HG03575 (cell line): ENCODE measurements around the gene KRT17.
"Not testable (repeated sequence)": the region's sequence is repeated elsewhere in the genome, so short reads cannot be mapped to it uniquely, and the experiment has no call there.

Experiments
- ATAC-seq: cut with Tn5 transposase; IDR thresholded peaks from one replicate; pipeline ENCODE4 v1.9.1; 2021; ENCODE audit not compliant: unreplicated experiment, insufficient number of reproducible peaks, low FRiP score; ENCODE audit errors: extremely low read depth

Gene KRT17

DNA sequence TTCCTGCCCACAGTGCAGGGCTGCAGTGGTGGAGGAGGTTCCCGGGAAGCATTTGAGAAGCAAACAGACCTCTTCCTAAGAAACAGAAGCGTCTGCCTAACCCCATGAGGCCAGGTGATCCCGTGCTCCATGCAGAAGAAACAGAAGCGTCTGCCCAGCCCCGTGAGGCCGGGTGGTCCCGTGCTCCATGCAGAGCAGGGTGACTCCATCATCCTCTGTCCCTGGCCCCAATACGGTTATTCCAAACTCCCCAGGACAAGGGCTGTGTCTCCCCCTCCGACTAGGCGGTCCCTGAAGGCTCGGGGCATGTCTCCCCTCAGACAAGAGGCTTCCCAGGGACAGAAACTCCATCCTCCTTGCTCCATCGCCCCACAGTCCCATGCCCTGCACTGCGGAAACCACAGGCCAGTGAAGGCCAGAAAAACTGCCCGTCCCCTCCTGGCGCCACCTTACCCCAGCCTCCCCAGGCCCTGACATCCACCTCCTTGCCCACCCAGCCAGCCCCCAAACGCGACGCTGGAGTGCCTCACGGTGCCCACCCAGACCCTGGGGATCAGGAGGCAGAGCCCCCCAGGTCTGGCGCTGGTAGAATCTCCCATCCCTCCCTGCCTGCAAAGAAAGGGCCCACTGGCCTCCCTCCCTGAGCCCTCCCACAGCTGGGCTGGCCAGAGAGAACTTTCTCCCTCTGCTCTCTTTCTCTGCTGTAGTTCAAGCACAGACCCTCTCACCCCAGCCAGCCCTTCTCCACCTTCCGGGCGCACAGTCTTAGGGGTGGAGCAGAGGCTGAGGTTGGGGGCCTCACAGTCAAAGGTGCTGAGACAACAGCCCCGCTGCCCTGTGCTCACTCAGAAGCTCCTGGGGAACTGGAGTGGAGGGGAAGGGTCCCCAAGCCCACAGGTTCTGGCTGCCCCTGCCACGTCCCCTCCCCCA lies 30.6 kb upstream of the KRT17 start:
- ATAC-seq: no peak

DNA sequence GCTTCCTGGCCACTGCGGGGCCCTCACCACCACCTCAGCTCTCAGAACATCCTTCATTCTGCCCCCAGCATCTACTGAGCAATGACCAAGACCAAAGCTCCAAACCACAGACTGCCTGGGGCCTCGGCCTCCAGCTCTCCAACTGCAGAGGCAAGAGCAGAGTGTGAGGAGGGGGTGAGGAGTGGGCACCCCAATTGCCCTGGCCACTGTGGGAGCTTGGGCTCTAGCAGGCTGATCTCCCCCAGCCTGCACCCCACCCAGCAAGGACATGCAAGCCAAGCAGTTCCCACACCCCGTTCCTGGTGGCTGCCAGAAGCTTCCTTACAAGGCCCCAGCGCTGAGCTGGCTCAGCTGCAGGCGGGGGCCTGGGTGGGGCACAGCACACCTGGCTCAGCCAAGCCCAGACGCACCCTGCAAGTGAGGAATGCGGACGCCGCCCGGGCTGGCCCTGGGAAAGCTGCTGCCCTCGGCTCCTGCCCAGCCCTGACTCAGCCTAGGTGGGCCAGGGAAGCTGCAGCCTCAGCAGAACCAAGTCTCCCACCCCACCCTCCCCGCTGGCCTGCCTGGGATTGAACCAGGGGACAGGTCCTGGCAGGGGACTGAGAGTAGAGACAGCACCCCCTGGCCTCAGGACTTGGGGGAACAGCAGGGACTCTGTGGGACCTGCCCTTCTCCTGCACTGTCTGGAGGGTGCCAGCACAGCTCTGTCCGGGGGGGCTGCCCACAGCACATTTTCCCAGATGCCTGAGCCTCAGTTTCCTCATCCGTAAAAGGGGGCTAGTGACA lies 29.7 kb upstream of the KRT17 start:
- ATAC-seq: no peak

DNA sequence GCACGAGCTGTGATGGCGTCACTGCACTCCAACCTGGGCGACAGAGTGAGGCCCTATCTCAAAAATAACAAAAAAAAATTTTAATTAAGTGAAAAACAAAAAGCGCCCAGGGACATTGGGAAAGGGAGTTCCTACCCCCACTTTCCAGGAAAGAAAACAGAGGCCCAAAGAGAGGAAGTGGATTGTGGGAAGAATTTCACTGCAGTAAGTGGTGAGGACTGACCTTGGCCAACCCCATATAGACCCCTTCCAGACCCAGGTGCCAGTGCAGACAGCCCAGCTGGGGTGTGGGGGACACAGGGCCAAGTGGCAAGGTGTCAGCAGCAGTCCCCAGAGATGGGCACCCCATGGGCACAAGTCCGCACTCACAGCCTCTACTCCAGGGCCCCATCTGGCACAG lies 29.0 kb upstream of the KRT17 start:
- ATAC-seq: no peak

DNA sequence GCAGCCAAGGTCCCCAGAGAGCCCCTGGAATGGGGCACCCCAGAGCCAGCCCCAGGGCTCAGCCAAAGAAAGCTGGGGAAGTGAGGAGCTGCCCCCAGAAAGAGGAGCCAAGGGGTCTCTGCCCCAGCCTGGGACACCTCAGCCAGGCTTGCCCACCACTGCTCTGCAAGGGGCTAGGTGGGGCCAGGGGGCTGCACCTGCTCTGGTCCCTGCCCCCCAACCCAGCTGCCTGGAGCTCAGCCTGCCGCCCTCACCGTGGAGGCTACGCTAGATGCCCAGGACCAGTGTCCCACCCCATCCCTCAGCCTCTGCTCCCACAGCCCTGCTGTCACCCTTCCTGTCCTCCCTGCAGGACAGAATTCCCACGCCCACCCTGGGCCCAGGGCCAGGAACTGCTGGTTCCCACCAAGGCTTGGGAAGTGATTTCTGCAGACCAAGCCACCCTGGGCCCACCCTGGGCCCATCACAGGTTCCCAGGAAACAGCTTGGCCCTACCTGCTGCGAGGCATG lies 28.1 kb upstream of the KRT17 start:
- ATAC-seq: no peak

DNA sequence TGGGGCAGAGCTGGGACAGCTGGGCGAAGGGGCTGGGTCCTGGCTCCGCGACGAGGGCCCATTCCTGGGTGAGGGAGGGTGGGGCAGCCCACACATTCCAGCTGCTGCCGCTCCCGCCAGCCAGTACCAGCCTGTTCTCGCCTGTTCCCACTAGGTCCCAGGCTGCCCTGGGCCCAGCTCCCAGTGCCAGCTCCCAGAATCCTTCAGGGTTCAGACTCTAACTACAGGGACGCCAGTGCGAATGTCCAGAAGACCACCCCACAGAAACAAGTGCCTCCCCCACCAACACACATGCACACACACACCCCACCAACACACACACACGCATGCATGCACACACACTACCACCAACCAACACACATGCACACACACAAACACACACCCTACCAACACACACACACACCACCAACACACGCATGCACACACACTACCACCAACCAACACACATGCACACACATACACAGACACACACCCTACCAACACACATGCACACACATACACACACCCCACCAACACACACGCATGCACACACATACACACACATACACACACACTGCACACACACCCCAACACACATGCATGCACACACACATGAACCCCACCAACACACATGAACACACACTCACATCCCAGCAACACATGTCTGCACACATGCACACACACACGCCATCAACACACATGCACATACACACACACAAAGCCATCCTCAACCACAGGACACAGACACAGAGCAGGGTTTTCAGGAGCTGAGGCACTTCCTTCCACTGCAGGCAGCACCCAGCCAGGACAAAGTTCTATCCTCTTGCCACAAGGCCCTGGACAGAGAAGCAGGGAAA lies 27.5 kb upstream of the KRT17 start:
- no peak for ATAC-seq

DNA sequence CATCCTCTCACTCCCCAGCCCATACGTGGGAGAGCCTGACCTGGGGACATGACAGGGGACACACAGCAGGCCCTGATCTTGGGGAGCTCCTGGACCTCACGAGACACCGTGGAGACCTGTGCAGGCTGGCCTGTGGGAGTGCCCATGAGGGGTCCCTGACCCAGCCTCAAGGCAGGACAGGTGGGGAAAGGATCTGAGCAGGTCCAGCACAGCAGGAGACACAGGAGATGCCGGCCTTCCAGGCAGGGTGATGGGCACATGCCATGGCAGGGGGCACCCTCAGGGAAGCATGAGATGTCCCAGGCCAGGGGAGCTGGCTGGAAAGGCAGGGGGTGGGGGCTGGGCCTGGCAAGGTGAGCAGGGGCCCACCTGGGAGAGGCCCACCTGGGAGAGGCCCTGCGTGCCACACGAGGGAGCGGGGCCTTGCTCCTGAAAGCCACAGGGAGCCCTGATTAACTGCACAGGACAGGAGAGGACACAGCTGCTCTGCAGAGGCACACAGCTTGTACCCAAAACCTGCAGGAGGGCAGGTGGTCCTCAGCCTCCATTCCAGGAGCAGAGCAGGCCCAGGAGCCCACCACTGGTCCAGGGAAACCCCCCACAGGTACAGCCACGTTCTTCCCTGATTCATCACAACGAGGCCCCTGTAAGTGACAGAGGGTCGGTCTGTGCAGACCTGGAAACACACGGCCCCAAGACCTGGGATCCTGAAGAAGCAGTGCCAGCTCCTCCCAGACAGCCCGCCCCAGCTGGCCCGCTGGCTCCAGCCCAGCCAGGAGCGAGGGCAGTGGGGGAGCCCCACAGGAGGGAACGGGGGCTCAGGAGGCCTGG lies 26.6 kb upstream of the KRT17 start:
- no peak for ATAC-seq

DNA sequence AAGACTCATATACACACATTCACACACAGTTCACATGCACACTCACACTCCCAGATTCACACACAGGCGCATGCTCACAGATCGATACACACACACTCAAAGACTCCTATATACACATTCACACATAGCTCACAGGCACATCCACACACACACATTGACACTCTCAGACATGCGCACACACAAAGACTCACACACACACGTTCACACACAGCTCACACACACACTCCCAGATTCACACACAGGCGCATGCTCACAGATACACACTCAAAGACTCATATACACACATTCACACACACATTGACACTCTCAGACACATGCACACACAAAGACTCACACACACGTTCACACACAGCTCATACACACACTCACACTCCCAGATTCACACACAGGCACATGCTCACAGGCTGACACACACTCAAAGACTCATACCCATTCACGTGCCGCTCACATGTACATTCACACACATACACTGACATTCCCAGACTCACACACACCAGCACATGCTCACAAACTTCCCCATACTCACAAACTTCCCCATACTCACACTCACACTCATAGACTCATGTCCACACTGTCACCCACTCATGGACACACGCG lies 25.6 kb upstream of the KRT17 start:
- ATAC-seq: no peak

DNA sequence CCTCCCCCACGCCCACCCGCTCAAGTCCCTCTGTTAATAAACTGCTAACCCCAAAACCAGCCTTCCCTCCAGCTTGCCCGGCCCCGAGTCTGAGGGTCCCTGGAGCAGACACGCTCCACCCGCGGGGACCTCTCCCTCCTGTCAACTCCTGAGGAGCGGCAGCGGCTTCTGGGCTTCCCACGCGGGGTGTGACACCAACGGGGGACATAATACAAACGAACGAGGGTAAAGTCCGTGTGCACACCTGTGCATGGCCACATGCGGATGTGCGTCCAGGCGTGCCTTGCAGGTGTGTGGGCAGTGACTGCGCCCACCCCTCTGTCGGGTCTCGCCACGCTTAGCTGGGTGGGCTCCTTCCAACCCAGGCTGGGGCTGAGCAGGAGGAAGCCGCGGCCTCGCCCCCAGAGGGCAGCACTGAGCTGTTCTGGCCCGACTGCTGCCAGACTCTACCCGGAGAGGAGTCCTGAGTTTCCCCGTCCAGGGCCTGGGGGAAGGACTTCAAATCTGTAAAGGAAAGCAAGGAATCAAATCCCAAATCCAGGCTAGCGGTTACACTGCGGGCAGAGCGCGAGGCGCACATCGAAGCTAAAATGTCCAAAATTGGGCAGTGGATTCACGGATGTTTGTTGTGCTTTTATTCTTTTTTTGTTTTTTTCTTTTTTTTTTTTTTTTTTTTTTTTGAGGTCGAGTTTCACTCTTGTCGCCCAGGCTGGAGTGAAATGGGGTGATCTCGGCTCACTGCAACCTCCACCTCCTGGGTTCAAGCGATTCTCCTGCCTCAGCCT lies 24.2 kb upstream of the KRT17 start:
- ATAC-seq: no peak

DNA sequence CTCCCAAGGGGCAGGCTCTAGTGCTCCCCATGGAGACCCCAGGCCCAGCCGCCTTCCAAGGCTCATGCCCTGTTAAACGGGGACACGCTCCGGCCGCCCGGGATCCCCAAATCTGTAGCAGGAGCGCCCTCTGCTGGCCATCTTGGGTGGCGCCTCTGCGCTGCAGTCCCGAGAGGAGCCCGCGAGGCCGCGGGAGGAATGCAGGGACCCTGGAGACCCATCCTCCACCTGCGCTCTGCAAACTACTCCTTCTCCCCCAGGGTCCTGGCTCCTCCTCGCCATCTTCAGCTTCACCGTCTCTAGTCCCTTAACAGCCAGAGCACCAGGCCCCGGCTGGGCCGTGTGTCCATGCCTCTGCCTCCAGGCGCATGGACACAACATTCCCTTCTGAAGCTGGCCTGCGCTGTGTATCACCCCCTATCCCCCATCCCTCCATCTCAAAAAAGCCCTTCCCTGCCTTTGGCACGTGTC lies 23.6 kb upstream of the KRT17 start:
- no peak for ATAC-seq

DNA sequence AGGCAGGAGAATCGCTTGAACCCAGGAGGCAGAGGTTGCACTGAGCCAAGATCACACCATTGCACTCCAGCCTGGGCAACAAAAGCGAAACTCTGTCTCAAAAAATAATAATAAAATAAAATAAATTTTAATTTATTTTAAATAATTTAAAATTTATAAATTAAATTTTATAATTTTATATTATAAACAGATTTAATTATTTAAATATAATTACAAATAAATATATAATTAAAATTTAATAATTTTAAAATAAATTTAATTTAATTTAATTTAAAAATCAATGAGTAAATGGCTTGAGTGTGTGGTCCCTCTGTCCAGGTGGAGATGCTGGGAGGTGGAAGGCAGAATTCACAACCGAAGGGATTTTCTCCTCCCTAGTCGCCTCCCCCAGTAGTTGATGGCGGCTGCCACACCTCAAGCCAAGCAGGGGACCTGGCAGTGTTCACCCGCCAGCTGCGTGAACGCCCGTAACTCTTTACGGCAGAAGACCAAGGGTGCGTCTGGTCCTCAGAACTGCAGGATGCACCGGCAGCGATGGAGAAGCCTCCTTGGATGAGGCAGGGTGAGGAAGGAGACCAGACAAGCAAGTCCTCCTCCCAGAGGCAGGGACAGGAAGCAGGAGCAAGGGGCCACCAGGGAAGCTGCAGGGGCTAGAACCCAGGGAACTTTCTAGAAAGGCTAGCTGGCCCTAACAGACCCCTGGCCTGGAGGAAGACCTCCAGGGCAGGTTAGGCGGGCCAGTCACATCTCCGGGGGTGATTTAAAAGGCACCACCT lies 22.9 kb upstream of the KRT17 start:
- ATAC-seq: no peak

DNA sequence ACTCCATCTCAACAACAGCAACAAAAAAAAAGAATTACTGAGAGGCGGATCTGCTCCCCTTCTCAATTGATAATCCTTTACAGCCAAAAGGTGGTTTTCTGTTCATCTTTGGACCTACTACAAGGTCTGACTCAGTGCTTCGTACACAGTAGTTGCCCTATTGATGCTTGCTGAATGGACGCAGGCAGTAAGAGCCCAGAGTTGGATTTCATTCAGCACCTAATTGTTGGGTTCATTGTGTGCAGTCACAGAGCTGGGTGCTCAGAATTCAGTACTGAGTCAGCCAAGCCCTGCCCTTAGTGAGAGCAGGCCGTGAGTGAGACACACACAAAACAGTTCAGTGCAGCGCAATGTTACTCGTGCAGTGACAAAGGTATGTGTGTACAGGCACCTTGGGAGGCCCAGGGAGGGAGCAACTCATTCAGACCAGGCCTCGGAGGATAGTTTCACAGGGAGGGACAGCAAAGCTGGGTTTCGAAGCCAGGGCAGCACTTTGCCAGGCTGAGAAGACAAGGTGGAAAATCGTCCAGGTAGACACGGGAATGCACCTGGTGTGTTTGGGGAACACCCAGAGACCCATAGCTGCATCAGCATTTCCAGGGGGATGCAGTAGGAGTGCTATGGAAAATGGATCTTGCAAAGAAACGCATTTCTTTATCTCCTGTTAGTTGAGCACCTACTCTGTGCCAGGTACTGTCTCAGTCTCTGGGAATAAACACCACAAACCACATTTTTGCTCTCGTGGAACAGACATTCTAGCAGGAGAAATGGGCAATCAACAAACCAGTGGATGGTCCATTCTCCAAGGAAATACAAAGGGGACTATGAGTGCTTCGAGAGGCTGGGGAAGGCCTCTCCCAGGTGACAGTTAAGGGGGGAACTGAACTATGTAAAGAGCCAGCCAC lies 18.1 kb upstream of the KRT17 start:
- ATAC-seq: no peak

DNA sequence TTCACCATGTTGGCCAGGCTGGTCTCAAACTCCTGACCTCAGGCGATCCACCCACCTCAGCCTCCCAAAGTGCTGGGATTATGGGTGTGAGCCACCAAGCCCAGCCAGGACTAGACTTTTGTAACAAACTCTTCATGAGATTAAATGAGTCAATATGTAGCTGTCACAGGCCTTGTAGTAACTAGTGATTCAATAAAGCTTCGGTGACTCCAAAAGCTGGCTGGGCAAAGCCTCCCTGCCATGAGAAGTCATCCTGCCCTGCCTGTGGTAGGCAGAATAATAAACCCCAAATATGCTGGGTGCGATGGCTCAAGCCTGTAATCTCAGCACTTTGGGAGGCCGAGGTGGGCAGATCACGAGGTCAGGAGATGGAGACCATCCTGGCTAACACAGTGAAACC lies 16.2 kb upstream of the KRT17 start:
- ATAC-seq: not testable (repeated sequence)

DNA sequence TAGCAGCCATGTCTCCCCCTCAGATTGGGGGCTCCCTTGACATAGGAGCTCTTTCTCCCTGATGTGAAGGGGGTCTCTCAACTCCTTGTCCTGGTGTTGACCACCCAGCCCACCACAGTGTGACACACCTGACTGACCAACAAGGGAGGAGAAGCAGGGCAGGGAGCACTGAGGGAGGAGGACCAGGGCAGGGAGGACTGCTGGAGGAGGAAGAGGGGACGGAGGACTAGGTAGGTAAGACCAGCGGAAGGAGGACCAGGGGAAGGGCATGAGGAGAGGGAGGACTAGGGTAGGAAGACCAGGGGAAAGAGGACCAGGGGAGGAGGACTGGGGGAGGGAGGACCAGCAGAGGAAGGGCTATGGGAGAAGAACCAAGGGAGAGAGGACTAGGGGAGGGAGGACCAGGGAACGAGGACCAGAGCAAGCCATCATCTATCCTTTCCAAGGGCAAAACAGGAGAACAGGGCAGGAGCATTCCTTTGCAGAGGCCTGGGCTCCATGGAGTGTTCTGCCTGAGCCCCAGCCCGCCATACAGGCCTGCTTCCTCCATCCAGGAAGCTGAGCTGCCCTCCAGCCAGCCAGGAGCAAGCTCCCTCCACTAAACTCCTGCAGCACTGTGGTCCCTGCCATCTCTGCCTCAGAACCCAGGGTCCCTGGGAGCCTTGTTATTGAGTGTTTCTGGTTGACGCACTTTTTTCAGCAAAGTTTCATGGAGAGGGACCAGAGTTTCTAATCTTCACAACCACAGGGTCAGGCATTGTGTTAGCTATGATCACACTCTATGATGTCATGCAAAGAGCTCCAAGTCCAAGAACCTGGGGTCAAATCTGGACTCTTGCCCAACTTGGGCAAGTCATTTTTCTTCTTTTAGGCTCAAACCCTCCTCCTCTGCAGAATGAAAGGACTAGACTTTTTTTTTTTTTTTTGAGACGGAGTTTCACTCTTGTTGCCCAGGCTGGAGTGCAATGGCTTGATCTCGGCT lies 15.4 kb upstream of the KRT17 start:
- ATAC-seq: no peak

DNA sequence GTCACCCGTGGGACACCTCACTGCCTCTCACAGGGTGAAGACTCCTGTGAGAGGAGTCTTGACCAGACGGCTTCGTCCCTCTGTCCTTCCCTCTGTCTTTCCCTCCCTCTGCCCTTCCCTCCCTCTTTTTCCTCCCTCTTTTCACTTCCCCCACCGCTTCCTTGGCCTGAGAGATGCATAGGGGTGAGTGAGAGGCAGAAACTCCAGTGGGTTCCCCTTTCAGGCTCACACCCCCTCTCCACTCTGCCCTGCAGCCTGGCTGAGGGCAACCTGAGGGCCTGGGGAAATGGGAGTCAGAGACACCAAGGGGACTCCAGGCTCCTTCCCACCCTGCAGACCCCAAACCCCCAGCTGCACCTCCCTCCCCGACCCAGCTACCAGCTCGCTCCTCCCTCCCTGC lies 14.6 kb upstream of the KRT17 start:
- no peak for ATAC-seq
